ENCODE measurements around the gene MORN1. TPM values are rescaled to one million over a fixed set of nuclear protein-coding genes. Genes with fewer than 3 reads are reported as not detected.

Gene MORN1
- total and polyA plus RNA-seq, 2 experiments from 2014 or later = 4.8 to 11.1 TPM

DNA sequence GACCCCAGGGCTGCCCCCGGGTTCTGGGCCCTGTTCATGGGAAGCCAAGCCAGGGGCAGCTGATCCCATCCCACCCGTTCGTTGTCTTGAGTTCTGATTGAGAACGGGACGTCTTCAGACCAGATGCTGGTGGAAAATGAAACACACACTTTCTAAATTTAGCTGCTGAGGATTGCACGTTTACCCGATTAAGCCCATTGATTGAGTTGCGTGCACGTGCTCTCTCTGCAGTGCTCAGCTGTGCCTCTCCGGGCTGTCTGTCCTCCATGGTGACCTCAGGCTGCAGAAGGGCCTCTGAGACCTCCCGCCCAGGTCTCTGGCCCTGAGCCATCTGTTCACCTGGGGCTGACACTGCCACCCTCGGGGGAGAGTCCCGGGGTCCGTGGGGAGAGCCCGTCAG is 48.0 kb upstream of the MORN1 start (continued):
- TF ChIP-seq, protein P1, sequence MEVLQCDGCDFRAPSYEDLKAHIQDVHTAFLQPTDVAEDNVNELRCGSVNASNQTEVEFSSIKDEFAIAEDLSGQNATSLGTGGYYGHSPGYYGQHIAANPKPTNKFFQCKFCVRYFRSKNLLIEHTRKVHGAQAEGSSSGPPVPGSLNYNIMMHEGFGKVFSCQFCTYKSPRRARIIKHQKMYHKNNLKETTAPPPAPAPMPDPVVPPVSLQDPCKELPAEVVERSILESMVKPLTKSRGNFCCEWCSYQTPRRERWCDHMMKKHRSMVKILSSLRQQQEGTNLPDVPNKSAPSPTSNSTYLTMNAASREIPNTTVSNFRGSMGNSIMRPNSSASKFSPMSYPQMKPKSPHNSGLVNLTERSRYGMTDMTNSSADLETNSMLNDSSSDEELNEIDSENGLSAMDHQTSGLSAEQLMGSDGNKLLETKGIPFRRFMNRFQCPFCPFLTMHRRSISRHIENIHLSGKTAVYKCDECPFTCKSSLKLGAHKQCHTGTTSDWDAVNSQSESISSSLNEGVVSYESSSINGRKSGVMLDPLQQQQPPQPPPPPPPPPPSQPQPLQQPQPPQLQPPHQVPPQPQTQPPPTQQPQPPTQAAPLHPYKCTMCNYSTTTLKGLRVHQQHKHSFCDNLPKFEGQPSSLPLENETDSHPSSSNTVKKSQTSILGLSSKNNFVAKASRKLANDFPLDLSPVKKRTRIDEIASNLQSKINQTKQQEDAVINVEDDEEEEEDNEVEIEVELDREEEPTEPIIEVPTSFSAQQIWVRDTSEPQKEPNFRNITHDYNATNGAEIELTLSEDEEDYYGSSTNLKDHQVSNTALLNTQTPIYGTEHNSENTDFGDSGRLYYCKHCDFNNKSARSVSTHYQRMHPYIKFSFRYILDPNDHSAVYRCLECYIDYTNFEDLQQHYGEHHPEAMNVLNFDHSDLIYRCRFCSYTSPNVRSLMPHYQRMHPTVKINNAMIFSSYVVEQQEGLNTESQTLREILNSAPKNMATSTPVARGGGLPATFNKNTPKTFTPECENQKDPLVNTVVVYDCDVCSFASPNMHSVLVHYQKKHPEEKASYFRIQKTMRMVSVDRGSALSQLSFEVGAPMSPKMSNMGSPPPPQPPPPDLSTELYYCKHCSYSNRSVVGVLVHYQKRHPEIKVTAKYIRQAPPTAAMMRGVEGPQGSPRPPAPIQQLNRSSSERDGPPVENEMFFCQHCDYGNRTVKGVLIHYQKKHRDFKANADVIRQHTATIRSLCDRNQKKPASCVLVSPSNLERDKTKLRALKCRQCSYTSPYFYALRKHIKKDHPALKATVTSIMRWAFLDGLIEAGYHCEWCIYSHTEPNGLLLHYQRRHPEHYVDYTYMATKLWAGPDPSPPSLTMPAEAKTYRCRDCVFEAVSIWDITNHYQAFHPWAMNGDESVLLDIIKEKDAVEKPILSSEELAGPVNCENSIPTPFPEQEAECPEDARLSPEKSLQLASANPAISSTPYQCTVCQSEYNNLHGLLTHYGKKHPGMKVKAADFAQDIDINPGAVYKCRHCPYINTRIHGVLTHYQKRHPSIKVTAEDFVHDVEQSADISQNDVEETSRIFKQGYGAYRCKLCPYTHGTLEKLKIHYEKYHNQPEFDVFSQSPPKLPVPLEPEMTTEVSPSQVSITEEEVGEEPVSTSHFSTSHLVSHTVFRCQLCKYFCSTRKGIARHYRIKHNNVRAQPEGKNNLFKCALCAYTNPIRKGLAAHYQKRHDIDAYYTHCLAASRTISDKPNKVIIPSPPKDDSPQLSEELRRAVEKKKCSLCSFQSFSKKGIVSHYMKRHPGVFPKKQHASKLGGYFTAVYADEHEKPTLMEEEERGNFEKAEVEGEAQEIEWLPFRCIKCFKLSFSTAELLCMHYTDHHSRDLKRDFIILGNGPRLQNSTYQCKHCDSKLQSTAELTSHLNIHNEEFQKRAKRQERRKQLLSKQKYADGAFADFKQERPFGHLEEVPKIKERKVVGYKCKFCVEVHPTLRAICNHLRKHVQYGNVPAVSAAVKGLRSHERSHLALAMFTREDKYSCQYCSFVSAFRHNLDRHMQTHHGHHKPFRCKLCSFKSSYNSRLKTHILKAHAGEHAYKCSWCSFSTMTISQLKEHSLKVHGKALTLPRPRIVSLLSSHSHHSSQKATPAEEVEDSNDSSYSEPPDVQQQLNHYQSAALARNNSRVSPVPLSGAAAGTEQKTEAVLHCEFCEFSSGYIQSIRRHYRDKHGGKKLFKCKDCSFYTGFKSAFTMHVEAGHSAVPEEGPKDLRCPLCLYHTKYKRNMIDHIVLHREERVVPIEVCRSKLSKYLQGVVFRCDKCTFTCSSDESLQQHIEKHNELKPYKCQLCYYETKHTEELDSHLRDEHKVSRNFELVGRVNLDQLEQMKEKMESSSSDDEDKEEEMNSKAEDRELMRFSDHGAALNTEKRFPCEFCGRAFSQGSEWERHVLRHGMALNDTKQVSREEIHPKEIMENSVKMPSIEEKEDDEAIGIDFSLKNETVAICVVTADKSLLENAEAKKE (CRISPR knock-in tag; IDR thresholded peaks at IDR 0.05) = no peak
- no peak for TF ChIP-seq NANOG (IDR thresholded peaks at IDR 0.05; ENCODE audit: borderline replicate concordance)
- TF ChIP-seq, protein P2, sequence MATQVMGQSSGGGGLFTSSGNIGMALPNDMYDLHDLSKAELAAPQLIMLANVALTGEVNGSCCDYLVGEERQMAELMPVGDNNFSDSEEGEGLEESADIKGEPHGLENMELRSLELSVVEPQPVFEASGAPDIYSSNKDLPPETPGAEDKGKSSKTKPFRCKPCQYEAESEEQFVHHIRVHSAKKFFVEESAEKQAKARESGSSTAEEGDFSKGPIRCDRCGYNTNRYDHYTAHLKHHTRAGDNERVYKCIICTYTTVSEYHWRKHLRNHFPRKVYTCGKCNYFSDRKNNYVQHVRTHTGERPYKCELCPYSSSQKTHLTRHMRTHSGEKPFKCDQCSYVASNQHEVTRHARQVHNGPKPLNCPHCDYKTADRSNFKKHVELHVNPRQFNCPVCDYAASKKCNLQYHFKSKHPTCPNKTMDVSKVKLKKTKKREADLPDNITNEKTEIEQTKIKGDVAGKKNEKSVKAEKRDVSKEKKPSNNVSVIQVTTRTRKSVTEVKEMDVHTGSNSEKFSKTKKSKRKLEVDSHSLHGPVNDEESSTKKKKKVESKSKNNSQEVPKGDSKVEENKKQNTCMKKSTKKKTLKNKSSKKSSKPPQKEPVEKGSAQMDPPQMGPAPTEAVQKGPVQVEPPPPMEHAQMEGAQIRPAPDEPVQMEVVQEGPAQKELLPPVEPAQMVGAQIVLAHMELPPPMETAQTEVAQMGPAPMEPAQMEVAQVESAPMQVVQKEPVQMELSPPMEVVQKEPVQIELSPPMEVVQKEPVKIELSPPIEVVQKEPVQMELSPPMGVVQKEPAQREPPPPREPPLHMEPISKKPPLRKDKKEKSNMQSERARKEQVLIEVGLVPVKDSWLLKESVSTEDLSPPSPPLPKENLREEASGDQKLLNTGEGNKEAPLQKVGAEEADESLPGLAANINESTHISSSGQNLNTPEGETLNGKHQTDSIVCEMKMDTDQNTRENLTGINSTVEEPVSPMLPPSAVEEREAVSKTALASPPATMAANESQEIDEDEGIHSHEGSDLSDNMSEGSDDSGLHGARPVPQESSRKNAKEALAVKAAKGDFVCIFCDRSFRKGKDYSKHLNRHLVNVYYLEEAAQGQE (IDR thresholded peaks at IDR 0.05; ENCODE audit: unreplicated experiment) = no peak
- no peak for TF ChIP-seq JUNB (IDR thresholded peaks at IDR 0.05; ENCODE audit: unreplicated experiment)

DNA sequence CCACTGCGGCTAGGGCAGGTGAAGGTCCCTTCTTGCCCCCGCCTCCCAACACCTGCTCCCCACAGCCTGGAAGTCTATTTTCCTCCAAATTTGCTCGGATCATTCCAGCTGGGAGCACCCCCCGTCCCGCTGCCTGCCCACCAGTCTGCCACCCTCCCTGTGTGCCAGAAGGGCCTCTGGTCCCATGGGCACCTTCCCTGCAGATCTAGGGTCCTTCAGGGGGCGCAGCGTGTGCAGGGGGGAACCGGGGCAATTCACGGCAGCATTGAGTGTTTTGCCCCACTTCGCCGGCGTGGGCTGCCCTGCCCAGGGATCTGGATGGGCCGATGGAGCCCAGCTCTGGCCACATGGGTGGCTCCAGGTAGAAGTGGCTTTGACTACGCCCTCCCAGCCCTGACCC is 47.3 kb upstream of the MORN1 start:
- no peak overlapping the region for H3K4me2 ChIP-seq
- ATAC-seq (no peak), DNase-seq (ENCODE audit: low spot score) (no peak)
- H3K9me2 ChIP-seq (ENCODE audit: insufficient read depth) = no peaks in the 10 kb centered on the region
- no peak overlapping the region for H3K4me3 ChIP-seq
- H3K4me1 ChIP-seq (ENCODE audit: insufficient read depth) = no peaks in the 10 kb centered on the region
- no peak overlapping the region for H3K27ac ChIP-seq (ENCODE audit: low read depth)
- Mint-ChIP-seq H3K4me3 (no peak overlapping the region), H3K27me3 (ENCODE audit: insufficient read depth, low read depth, poor library complexity) (peaks cover 6% of the 10 kb centered on the region), H3K36me3 (ENCODE audit: low read depth) (no peaks in the 10 kb centered on the region), H3K4me1 (no peaks in the 10 kb centered on the region), H3K9me3 (no peaks in the 10 kb centered on the region), H3K27ac (no peak overlapping the region)
- peaks cover 11% of the 10 kb centered on the region for H3K27me3 ChIP-seq (ENCODE audit: insufficient read depth)
- H3K36me3 ChIP-seq (ENCODE audit: insufficient read depth) = no peaks in the 10 kb centered on the region
- H4K20me1 ChIP-seq (replicated peaks; ENCODE audit: insufficient read depth) = no peaks in the 10 kb centered on the region
- H3K79me2 ChIP-seq (replicated peaks; ENCODE audit: insufficient read depth) = no peaks in the 10 kb centered on the region
- no peaks in the 10 kb centered on the region for H3F3A ChIP-seq (replicated peaks; ENCODE audit: low read depth)
- no peak overlapping the region for H2AFZ ChIP-seq
- TF ChIP-seq NANOG (IDR thresholded peaks at IDR 0.05; ENCODE audit: borderline replicate concordance) (no peak), ZNF114 (CRISPR knock-in tag; IDR thresholded peaks at IDR 0.05) (no peak), POLR2AphosphoS5 (IDR thresholded peaks at IDR 0.05; ENCODE audit: low read depth) (no peak), CREB1 (CRISPR knock-in tag; IDR thresholded peaks at IDR 0.05; ENCODE audit: low read depth) (no peak), EZH2 (IDR thresholded peaks at IDR 0.05; ENCODE audit: low read depth, unreplicated experiment) (no peak), STAT1 (IDR thresholded peaks at IDR 0.05; ENCODE audit: unreplicated experiment) (no peak), ZNF331 (CRISPR knock-in tag; IDR thresholded peaks at IDR 0.05; ENCODE audit: low read depth) (no peak), EZH2phosphoT487 (IDR thresholded peaks at IDR 0.05; ENCODE audit: unreplicated experiment) (no peak)
- TF ChIP-seq, protein P3, sequence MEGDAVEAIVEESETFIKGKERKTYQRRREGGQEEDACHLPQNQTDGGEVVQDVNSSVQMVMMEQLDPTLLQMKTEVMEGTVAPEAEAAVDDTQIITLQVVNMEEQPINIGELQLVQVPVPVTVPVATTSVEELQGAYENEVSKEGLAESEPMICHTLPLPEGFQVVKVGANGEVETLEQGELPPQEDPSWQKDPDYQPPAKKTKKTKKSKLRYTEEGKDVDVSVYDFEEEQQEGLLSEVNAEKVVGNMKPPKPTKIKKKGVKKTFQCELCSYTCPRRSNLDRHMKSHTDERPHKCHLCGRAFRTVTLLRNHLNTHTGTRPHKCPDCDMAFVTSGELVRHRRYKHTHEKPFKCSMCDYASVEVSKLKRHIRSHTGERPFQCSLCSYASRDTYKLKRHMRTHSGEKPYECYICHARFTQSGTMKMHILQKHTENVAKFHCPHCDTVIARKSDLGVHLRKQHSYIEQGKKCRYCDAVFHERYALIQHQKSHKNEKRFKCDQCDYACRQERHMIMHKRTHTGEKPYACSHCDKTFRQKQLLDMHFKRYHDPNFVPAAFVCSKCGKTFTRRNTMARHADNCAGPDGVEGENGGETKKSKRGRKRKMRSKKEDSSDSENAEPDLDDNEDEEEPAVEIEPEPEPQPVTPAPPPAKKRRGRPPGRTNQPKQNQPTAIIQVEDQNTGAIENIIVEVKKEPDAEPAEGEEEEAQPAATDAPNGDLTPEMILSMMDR (conservative IDR thresholded peaks at IDR 0.05; ENCODE audit: low read depth in 2 of 2) = no peak

Measured in GM23338 (cell line).